GM13977 (cell line): ENCODE measurements around the gene CTSZ.

Source experiments
- DNase-seq: peaks from one replicate; pipeline ENCODE4 v3.0.0; 2012; ENCODE audit warnings: low spot score
- CTCF ChIP-seq: IDR thresholded peaks from 2 replicates; pipeline ENCODE4 v1.5.1; 2012; ENCODE audit warnings: mild to moderate bottlenecking, control low read depth; ENCODE audit not compliant: insufficient read depth; ENCODE audit errors: extremely low read depth, missing control alignments
- in situ Hi-C: fragments of 300-500 bp; cut with MboI; formaldehyde crosslinking; loops from one replicate; pipeline ENCODE4 v1.12.0; 2022; ENCODE audit warnings: low sequenced_read_pairs, low pct_unique_long_range_greater_than_20kb, mixed read lengths, inconsistent platforms; ENCODE audit not compliant: unreplicated experiment

The CTSZ gene

GRCh38 chr20:58998656-58999055 is 8.4 kb downstream of the CTSZ start:
- no peak for TF ChIP-seq CTCF
- DNase-seq, result no peak
- in situ Hi-C loops, result no loop called here

- in situ Hi-C loops, result no loop called here
- no peak for DNase-seq
- no peak for TF ChIP-seq CTCF
These were observed 9.8 kb downstream of the CTSZ start for GRCh38 chr20:58997141-58997770.

- in situ Hi-C loops, result no loop called here
- no peak for DNase-seq
- TF ChIP-seq CTCF, result no peak
These were observed 10.8 kb downstream of the CTSZ start for GRCh38 chr20:58996226-58996611.

GRCh38 chr20:58995461-58996225 is 11.4 kb downstream of the CTSZ start:
- in situ Hi-C loops, result no loop called here
- no peak for DNase-seq
- TF ChIP-seq CTCF, result no peak

- no peak for TF ChIP-seq CTCF
- in situ Hi-C loops, result no loop called here
- no peak for DNase-seq
These were observed 12.5 kb downstream of the CTSZ start for GRCh38 chr20:58994390-58995159.

GRCh38 chr20:58993332-58994248 is 13.5 kb downstream of the CTSZ start:
- no peak for DNase-seq
- in situ Hi-C loops, result no loop called here
- TF ChIP-seq CTCF, result no peak
